ENCODE measurements around the gene CDC6.

- TF ChIP-seq, protein P1, sequence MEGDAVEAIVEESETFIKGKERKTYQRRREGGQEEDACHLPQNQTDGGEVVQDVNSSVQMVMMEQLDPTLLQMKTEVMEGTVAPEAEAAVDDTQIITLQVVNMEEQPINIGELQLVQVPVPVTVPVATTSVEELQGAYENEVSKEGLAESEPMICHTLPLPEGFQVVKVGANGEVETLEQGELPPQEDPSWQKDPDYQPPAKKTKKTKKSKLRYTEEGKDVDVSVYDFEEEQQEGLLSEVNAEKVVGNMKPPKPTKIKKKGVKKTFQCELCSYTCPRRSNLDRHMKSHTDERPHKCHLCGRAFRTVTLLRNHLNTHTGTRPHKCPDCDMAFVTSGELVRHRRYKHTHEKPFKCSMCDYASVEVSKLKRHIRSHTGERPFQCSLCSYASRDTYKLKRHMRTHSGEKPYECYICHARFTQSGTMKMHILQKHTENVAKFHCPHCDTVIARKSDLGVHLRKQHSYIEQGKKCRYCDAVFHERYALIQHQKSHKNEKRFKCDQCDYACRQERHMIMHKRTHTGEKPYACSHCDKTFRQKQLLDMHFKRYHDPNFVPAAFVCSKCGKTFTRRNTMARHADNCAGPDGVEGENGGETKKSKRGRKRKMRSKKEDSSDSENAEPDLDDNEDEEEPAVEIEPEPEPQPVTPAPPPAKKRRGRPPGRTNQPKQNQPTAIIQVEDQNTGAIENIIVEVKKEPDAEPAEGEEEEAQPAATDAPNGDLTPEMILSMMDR (IDR thresholded peaks at IDR 0.05; ENCODE audit: extremely low read depth in 1 of 2, insufficient read depth in 1 of 2, low read depth in 1 of 2, low read length in 2 of 2): no peak
- TF ChIP-seq EZH2 (IDR thresholded peaks at IDR 0.05; ENCODE audit: borderline replicate concordance, low read depth, low read length, severe bottlenecking): no peak
- no peak for TF ChIP-seq POLR2A (IDR thresholded peaks at IDR 0.05; ENCODE audit: low read depth, low read length)
- no peak for TF ChIP-seq JUN (IDR thresholded peaks at IDR 0.05; ENCODE audit: borderline replicate concordance, insufficient read depth, insufficient read length, low read depth)
- no peak for TF ChIP-seq FOS (IDR thresholded peaks at IDR 0.05; ENCODE audit: borderline replicate concordance, insufficient read depth, low read length)
- no peak for TF ChIP-seq POLR2AphosphoS5 (IDR thresholded peaks at IDR 0.05; ENCODE audit: insufficient read depth, low read depth, low read length)
Observed at GRCh38 chr17:40297511-40297910, 9.8 kb downstream of the CDC6 start.

Measured in endothelial cell of umbilical vein (primary cell).